Testis (tissue), 3 donors: ENCODE results near the gene ABHD12. TPM values are rescaled to one million over a fixed set of nuclear protein-coding genes. Genes with fewer than 3 reads are reported as not detected.

Source experiments
- DNase-seq: peaks from one replicate; pipeline ENCODE4 v3.0.0-alpha.2; 2019
- H3K27ac ChIP-seq, 2 donors: fragments of 200-600 bp; sonication (generic); one replicate each; pipeline ENCODE4 v1.5.1; 2019
- H3K27me3 ChIP-seq: fragments of 200-600 bp; sonication (generic); one replicate; pipeline ENCODE4 v1.5.1; 2019
- H3K36me3 ChIP-seq: fragments of 200-600 bp; sonication (generic); one replicate; pipeline ENCODE4 v1.5.1; 2017; ENCODE audit warnings: low read depth; ENCODE audit errors: missing control alignments
- H3K4me1 ChIP-seq: fragments of 200-600 bp; sonication (generic); one replicate; pipeline ENCODE4 v1.5.1; 2019
- H3K4me3 ChIP-seq, 2 donors: fragments of 200-600 bp; sonication (generic); one replicate each; pipeline ENCODE4 v1.5.1; 2017 to 2019
- H3K9me3 ChIP-seq: fragments of 200-600 bp; sonication (generic); one replicate; pipeline ENCODE4 v1.5.1; 2017
- POLR2A ChIP-seq: fragments of 450-650 bp; IDR thresholded peaks from one replicate; pipeline ENCODE4 v1.6.1; 2017; ENCODE audit warnings: antibody characterized with exemption, mild to moderate bottlenecking, moderate library complexity
- WGBS, 2 donors: methylation state at CpG; one replicate each; pipeline ENCODE4 v1.1.5; 2018; 5-methylcytosine and 5-hydroxymethylcytosine counted together
- intact Hi-C: fragments of 100-400 bp; cut with DNase I; formaldehyde crosslinking; loops from one replicate; pipeline ENCODE4 v1.15.1; 2023; ENCODE audit warnings: low total_unique reads
- polyA plus RNA-seq: library from polyadenylated mRNA; stranded (reverse); fragments of 350-450 nt; fragmentation: Illumina TruSeq; extraction: RNeasy Lipid Tissue Mini Kit (QIAGEN cat#74804); gene quantifications from one replicate; pipeline ENCODE4 v1.2.3, GENCODE V29; 2014; ENCODE audit warnings: low read depth, low replicate concordance; ENCODE audit not compliant: insufficient read depth
- total RNA-seq, 2 donors: library from RNA; depleted of rRNA; stranded (reverse); fragments of >200 nt; gene quantifications; one replicate each; pipeline ENCODE4 v1.2.3, GENCODE V29; 2016
- TF ChIP-seq, protein P1 (sequence below), 3 experiments: fragments of 450-650 bp in 2 of 3; fragments of 200-600 bp in 1 of 3; sonication (generic) in 1 of 3; IDR thresholded peaks; one replicate each; pipeline ENCODE4 v1.5.1; 2016 to 2019; ENCODE audit warnings: antibody characterized with exemption in 3 of 3, mild to moderate bottlenecking in 2 of 3, moderate library complexity in 1 of 3

The ABHD12 gene
- total and polyA plus RNA-seq, 3 donors from 2014 or later, result 40.8 to 51.5 (median 47.5) TPM

DNA sequence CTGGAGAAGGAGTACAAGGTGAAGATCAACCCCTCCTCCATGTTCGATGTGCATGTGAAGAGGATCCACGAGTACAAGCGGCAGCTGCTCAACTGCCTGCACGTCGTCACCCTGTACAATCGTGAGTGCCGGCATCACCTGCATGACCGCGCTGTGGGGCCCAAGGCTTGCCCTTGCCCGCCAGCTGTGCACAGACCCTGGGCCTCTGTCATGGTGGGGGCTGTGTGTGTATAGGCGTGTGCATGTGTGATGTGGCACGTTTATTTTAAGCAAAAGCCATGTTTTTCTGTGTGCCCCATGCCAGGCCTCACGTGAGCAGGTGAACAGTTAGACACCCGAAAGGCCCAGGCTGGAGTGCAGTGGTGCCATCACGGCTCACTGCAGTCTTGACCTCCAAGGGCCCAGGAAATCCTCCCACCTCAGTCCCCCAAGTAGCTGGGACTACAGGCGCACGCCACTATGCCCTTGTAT is 106.5 kb downstream of the ABHD12 start:
- Histone ChIP-seq H3K4me1 (no peaks in the 10 kb centered on the region), H3K27me3 (no peaks in the 10 kb centered on the region), H3K4me3 (no peak overlapping the region), H3K27ac (no peak overlapping the region), H3K9me3 (no peaks in the 10 kb centered on the region), H3K36me3 (no peaks in the 10 kb centered on the region)
- TF ChIP-seq, protein P1, sequence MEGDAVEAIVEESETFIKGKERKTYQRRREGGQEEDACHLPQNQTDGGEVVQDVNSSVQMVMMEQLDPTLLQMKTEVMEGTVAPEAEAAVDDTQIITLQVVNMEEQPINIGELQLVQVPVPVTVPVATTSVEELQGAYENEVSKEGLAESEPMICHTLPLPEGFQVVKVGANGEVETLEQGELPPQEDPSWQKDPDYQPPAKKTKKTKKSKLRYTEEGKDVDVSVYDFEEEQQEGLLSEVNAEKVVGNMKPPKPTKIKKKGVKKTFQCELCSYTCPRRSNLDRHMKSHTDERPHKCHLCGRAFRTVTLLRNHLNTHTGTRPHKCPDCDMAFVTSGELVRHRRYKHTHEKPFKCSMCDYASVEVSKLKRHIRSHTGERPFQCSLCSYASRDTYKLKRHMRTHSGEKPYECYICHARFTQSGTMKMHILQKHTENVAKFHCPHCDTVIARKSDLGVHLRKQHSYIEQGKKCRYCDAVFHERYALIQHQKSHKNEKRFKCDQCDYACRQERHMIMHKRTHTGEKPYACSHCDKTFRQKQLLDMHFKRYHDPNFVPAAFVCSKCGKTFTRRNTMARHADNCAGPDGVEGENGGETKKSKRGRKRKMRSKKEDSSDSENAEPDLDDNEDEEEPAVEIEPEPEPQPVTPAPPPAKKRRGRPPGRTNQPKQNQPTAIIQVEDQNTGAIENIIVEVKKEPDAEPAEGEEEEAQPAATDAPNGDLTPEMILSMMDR (IDR thresholded peaks at IDR 0.05), result no peak
- no peak for TF ChIP-seq POLR2A
- intact Hi-C loops, result no loop called here
- 92 to 100% methylated on average over 3 to 17 of the region's 17 CpGs for WGBS, 2 donors
- no peak for DNase-seq

- H3K9me3 ChIP-seq, result no peaks in the 10 kb centered on the region
- 91 to 92% methylated on average over 16 to 24 of the region's 24 CpGs for WGBS, 2 donors
- intact Hi-C loops, result no loop called here
- DNase-seq, result no peak
- no peaks in the 10 kb centered on the region for H3K27me3 ChIP-seq
- H3K36me3 ChIP-seq, result no peaks in the 10 kb centered on the region
- TF ChIP-seq POLR2A, result no peak
- TF ChIP-seq, protein P1 (IDR thresholded peaks at IDR 0.05), result no peak
- no peak overlapping the region for H3K4me3 ChIP-seq
- H3K4me1 ChIP-seq, result no peaks in the 10 kb centered on the region
- no peak overlapping the region for H3K27ac ChIP-seq
These were observed 107.2 kb downstream of the ABHD12 start for GRCh38 chr20:25283221-25283951.

GRCh38 chr20:25282796-25283195 is 107.8 kb downstream of the ABHD12 start:
- TF ChIP-seq, protein P1 (IDR thresholded peaks at IDR 0.05), result no peak
- TF ChIP-seq POLR2A, result no peak
- H3K36me3 ChIP-seq, result no peaks in the 10 kb centered on the region
- H3K4me1 ChIP-seq, result no peaks in the 10 kb centered on the region
- no peak overlapping the region for H3K4me3 ChIP-seq
- no peak overlapping the region for H3K27ac ChIP-seq
- intact Hi-C loops, result no loop called here
- H3K27me3 ChIP-seq, result no peaks in the 10 kb centered on the region
- 87 to 89% methylated on average over 11 of the region's 11 CpGs for WGBS, 2 donors
- no peaks in the 10 kb centered on the region for H3K9me3 ChIP-seq
- no peak for DNase-seq

DNA sequence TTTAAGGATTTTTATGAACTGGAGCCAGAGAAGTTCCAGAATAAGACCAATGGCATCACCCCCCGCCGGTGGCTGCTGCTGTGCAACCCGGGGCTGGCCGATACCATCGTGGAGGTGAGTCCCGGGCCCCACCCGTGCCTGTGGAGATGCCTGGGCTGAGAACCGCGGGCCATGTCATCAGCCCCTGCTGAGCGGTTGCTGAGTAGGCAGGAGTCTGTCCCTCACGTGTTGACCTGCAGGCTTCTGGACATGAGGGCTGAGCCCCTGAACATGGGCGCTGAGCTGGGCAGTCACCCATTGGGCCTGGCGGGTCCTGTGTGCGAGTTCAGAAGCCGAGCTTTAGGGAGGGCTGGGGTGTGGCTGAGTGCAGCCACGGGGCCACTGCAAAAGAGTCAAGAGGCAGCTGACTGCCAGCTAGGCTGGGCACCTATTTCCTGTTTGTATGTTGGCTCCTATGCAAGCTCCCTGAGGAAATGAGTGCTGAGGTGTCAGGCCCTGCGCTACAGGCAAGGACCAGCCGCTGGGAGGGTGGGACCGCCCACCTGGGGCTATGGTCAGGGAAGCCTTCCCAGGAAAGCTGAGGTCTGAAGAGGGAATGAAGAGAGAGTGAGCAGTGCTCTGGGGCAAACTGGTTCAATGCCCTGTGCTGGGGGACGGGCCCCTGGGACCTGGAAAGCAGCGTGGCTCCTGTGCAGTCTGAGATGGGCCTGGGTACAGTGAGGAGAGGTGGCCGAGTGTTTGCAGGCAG is 108.4 kb downstream of the ABHD12 start:
- Histone ChIP-seq H3K9me3 (no peaks in the 10 kb centered on the region), H3K4me3 (no peak overlapping the region), H3K36me3 (no peaks in the 10 kb centered on the region), H3K27ac (no peak overlapping the region), H3K4me1 (peaks cover 2% of the 10 kb centered on the region), H3K27me3 (no peaks in the 10 kb centered on the region)
- DNase-seq, result no peak
- WGBS, 2 donors, result 91 to 94% methylated on average over 9 to 22 of the region's 22 CpGs
- intact Hi-C loops, result no loop called here
- TF ChIP-seq, protein P1 (IDR thresholded peaks at IDR 0.05), result no peak
- TF ChIP-seq POLR2A, result no peak
